HG02759 (cell line): ENCODE results near the gene DPYD.

Source experiments
- ATAC-seq: cut with Tn5 transposase; IDR thresholded peaks from one replicate; pipeline ENCODE4 v1.9.1; 2021; ENCODE audit warnings: mild to moderate bottlenecking, moderate library complexity; ENCODE audit not compliant: unreplicated experiment

Gene DPYD

DNA sequence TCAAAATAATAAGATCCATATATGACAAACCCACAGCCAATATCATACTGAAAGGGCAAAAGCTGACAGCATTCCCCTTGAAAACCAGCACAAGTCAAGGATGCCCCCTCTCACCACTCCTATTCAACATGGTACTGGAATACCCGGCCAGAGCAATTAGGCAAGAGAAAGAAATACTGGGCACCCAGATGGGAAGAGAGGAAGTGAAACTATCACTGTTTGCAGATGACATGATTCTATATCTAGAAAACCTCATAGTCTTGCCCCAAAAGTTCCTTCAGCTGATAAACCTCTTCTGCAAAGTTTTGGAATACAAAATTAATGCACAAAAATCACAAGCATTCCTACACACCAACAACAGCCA, 756.6 kb downstream of the DPYD start:
- peak; percentile 55 for ATAC-seq

DNA sequence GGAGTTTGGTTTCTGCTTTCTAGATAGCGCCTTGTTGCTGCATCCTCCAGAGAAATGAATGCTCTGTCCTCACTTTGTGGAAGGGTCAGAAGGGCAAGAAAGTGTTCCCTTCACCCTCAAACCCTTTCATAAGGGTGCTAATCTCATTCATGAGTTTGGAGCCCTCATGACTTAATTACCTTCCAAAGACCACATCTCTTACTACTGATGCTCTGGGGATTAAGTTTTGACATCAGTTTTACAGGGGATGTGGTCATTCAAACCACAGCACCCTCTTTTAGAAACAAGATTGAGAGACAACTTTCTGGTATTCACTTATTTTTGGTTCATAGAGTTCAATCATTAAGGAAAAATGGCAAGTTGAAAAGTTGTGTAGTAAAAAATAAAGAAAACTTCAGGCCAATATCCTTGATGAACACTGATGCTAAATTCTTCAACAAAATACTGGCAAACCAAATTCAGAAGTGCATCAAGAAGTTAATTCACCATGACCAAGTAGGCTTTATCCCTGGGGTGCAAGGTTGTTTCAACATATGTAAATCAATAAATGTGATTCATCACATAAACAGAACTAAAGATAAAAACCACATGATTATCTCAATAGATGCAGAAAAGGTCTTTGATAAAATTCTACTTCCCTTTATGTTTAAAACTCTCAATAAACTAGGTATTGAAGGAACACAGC, 757.1 kb downstream of the DPYD start:
- ATAC-seq, result peak; percentile 63

DNA sequence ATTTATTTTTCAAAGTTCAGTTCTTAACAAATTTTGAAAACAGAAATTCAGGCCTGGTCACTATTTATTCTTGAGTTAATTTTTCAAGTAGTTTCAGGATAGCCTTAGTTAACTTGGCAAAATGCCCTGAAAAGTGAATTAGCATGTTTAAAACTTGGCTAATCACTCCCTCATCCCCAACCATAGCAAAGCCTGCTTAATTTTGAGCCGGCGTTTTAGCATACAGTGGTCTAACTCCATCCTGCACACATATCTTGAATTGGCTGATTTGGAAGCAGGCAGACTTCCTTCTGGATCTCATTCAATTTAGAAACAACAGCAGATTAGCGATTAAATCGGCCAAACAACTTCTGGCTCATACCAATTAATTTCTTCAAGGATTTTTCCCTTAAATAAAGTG, 760.0 kb downstream of the DPYD start:
- ATAC-seq, result no peak

DNA sequence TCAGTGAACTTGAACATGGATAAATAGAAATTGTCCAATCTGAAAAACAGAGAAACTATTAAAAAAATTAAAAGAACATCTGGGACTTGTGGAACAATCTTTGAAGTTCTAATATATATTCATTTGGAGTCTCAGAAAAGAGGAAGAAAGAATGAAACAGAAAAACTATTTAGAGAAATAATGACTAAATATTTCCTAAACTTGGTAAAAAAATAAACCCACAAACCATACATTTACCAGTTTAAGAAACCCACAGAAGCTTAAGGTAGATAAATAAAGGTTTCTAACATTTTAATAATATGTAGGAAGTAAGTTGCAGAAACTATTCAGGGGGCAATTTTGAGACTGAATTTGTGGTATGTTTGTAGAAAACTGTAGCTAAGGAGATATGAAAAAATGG, 761.5 kb downstream of the DPYD start:
- ATAC-seq, result peak; percentile 53

DNA sequence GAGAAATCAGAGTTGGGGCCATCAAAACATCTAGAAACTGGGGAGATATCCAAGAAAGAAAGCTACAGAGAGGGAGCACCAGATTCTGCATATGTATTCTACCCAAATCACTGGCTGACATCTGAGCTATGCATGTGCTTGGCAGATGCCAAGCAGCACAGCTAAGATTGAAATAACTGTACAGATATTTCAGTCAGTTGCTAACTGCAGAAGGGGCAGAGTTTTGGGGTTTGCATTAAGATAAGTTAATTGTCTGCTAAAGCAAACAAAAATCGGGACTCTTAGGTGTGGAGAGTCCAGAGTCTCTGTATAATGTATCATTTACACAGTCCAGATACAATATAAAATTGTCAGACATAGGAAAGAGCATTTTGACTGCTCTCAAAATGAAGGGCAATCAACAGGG, 762.1 kb downstream of the DPYD start:
- peak; percentile 26 for ATAC-seq

DNA sequence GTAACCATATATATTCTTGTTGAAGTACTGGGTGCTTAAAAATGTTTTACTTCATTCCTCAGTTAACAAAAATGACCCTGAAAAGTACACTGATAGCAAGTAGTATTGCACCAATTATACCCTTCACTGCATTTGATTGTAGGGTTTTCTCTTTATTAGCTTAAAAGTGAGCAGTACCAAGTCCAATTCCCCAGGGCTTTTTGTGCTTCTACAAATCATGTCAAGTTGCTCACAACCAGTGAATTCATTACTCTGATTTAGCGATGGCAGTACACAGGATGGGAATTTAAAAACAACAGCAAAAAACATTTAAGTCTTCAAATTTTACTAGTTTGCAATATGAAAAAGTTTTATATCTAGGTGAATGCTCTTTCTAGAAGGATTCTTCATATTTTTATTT, 762.8 kb downstream of the DPYD start:
- no peak for ATAC-seq

DNA sequence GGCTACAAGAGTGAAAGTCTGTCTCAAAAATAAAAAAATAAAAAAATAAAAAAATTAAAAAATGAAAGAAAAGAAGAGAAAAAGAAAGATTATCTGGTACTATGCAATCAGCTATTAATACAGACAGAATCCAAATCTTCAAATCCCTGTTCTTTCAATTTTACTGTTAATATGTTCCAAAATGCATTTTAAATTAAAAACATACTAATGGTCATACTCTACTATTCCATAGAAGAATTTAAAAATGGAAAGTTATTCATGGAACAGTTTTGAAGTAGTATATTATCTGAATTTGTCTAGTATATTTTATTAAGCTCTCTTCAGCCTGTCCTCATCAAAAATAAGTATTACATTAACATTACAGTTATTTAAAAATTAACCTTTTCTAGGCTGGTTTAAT, 769.2 kb downstream of the DPYD start:
- ATAC-seq, result no peak

DNA sequence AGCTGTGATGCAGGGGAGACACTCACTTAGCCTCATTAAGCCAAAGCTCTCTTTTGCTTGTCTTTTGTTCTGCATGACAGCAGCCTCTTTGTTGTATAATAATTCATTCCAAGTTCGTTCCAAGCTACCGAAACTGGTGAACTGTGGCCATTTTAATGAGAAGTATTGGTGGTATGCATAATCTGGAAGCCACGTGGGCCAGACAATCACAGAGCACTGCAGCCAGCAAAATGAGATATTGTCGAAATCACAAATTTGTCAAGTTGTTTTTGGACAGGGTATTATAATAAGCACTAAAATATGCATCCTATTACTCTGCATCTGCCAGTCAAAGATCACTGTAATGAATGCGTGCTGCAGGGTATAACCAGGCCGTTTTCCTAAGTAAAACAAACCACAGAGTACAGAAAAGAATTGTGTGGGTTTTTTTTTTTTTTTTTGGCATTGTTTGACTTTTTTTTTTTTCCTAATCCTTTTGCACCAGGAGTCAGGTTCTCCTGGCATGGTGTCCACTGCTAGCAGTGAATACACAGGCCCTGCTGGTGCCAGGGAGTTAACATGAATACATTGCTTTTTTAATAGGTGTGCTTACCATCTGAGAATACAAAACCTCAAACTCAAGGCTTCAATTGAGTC, 775.4 kb downstream of the DPYD start:
- ATAC-seq, result no peak

DNA sequence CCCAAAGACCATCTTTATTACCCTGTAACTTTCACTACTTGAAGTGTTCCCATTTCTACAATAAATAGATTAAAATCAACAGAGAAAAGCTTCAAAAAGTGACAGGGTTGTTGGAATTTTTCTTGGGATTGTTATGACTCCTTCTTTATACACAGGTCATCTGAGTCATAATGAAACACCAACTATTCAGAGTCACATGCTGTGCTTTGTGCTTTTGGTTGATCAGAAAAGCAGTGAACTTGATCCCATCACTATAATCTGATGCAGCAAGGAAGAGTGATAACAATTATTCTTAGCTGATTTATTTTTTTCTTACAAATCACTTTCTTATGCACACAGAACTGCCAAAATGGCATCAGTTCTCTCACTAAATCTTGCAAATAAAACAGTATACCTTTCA, 776.3 kb downstream of the DPYD start:
- peak; percentile 55 for ATAC-seq

DNA sequence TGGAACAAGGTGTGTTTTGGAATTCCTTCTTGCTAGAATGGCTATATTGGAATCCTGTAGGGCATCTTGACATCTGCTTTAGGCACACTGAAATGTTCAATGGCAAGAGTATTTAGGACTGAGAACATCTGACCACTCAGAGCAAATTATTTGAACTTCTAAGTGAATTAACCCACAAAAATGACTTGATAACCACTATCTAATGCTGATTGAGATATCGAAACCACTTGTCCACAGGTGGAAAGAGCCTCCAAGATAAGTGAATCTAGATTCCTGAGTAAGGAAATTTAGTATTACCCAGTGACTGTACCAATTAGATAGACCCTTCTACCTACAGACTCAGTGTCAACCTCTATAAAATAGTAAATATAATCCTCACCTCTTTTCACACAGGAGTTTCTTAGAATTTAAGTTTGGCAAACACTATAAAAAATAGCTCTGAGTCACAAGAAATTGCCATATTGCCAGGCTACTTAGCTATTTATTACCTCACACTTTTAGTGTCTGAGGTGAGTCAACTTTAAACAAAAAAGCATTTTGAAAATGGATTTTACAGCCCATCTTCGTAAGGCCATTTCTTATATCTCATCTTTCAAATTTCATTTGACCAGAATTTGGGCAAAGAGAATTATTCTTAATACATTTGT, 777.5 kb downstream of the DPYD start:
- ATAC-seq, result no peak

DNA sequence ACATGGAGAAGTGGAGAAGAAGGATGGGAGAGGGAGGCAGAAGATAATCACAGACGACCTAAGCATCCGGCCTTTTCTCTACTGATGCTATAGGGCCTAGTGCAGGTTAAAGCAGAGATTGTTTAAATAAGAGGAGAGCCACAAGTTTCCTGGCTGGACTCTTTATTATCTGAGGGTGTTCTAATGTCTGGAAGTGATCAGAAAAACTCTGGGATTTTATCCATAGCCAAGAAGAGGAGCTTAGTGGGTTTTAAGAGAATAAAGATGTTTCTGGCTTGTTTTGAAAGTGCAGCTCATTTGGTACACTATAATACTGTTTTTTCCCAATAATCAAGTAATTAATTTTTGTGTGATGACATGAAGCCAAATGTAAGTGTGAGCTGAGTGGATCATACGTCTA, 780.2 kb downstream of the DPYD start:
- ATAC-seq, result no peak

DNA sequence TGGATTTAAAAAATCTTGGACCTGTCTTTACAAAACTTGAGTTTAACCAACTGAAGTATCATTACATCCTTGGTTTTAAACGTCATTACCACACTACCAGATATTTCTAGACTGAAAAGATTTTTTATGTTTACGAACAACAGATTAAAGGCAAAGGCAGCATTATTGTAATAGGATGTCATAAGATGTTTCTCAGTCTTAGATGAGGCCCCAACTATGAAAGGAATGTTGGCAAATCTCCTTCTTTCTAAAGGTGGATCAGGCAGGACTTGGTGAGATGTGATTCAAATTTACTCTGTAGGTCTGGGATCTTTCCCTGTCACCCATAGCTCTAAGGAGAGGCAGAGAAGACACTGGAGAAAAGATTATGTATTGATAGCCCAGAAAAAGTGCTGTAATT, 781.3 kb downstream of the DPYD start:
- no peak for ATAC-seq

DNA sequence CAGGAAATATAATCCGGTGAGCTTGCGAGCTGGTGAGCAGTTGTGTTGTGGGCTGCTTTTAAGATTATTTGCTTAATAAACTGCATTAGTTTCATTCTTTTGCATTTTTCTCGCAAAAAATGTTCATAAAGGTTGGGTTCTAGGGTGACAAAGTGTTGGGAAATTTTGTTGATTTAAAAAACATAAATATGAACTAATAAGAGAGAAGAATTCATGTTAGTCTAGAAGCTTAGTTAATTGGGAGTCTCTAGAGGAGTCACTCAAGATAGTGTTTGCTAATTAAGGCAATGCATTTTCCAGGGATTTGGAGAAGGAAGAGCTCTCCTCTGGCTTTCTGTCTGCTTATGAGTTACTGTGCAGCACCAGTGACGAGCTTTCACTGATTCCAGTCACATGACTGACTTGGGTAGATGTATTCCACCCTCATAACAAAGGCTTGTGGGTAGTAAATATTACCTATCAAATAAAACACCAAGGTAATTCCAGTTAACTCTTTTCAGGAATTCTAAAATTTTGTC, 782.3 kb downstream of the DPYD start:
- peak; percentile 56 for ATAC-seq

DNA sequence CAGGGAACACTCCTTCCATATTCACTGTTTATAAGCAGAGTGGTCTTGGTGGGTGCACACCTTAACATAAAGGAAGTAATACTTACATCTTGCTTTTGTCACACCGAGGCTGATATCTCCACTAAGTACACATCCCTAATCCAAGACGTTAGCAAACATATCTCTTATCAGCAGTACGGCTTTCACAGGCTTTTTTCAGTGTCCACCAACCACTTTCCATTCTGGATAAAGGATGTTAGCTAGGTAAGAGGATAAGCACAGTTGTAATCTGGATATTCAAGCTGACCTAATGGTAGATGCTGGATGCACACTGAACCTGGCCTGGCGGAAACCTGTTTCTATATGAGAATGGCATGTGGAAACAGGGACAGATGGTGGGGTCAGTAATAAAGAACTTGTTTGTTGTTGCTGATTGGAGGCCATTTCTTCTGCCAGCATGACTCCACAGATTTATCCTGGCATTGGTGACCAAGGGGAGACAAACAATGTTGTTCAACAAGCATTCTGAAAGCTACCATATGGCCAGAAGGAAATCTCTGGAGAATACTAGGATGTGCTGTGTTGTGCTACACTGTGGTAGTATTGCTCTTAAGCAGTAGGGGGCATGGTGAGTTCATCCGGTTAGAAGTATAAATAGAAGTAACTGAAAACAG, 782.8 kb downstream of the DPYD start:
- ATAC-seq, result peak; percentile 99

DNA sequence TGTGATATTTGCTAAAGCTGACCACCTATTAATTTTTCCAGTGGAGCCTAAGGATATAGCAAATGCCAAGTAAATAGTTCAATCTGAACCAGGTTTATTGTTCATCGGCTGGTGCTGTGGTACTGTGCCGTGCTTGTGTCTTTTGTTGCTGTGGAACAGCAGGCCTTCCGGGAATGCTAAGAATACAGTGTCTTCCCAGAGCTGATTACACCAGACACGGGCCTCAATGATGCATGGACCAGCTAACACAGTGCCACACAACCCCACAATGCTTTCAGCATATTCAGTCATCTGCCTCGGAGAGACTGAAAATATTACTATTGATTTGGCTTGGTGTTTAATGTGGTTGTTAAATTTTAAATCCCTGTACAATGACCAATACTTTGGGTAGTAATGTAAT, 783.8 kb downstream of the DPYD start:
- no peak for ATAC-seq

DNA sequence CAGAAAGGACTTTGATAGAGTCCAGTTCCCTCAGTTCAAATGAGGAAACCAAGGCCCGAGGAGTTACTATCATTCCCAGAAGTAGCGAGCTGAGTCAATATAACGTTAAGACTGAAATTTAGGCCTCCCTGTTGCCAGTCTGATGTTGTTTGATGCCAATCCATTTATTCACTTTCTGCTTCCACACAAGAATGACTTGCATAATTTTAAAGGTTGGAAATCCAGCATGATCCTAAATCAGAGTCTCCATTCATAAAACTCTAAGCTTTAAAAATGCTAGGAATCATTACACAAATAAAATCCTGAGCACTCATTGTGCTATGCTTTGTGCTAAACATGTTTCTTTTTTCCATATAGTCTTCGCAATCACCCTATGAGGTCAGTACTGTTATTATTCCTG, 784.9 kb downstream of the DPYD start:
- ATAC-seq, result no peak

DNA sequence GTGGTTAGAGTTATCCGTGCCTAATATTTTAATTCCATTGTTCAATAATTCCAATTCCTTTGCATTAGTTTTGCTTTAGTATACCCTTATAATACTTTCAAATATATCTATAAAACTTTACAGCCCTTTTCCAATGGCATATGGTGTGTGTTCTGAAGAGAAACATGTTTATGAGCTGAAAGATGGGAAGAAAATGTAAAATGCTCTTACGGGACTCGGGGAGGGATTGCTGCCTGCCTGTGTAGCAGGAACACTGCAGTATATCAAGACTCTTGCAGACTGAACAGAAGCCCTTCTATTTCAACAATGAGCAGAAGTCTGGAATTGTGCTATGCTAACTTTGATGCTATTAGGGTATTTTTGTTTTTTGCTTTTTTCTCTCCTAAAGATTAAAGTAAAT, 792.4 kb downstream of the DPYD start:
- no peak for ATAC-seq

DNA sequence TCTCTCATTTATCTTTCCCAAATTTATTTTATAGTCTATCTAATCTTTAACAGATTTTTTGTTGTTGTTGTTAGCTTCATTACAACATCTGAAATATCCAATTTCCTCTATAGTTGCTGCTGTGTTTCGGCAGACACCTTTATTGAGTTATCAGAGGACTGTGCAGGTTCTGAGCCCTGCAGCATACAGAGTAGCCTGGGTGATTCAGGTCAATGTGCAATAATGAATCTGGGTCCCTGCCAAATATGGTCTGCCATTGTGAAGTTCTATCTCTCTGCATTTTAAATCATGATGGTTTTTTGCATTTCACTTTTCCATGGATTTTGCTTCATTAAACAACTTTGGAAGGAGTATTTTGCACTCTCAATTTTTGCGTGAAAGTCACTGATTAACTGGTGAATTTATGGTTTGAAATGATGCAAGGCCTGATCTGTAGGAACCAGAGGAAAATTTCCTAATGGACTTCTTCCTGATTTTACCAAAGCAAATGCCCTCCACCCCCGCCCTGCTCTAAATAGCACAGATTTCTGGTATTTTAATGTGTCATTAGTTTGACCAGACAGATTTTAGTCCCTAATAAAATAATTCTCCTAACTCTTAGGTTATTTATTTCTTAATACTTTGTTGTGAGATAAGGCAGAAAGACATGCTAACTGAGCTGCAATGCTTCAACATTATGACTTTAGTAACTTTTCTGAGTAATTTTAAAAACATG, 797.0 kb downstream of the DPYD start:
- no peak for ATAC-seq

DNA sequence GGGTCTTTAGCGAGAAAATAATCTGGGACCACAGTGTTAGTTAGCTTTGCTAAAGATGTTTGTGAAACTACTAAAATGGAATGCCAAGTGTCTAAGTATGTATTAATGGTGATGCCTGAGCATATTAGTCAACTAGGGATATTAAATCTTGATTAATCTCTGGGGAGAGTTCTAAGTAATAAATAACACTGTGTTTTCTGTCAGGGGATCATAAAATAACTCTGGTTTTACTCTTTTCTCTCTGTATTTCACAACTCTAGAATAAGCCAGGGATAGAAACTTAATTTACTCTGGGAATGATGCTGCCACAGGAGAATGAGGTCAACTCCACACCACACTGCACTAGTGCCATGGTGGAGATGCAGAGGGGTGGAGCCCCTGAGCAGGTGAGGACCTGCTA, 800.0 kb downstream of the DPYD start:
- ATAC-seq, result no peak

DNA sequence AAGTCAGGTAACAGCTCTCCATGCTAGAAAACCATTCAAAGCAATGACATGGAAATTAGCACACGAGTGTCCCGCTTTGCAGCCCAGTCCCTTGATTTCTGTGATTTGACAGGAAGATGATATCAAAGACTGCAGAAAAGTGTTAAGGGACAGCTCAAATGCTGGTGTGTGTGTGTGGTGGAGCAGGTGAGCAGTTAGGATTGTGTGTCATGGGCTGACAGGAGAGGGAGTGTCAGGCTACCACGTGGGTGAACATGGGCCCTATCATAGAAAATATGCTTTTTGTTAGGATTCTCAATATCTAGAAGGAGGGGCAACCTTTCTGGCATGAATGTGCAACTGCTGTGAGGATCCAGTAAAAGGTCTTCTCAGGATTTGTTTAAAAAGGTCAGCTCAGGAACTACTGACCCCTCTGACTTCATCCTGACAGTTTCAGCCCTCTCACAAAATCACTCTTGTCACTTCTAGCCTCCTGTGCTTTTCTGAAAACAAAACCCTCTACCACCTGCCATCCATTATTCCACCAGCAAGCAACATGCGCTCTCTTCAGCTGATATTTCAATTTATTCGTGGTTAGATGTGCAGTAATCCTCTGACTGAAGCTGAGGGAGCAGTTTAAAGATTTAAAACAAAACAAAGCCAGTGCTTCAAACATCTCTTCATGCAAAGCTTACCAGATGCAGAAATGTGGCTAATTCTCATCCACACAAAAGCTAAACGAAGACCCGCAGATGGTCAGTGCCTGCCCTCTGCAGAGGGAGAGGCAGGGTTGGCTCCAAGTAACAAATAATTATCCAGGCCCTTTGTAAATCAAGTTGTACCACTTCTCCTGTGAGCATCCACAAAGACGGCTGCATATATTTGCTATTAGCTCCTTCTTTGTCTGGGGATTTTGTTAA, 801.3 kb downstream of the DPYD start:
- no peak for ATAC-seq
